Measurements from ENCODE around the gene TMEM9. TPM values are rescaled to one million over a fixed set of nuclear protein-coding genes. Genes with fewer than 3 reads are reported as not detected.
A peak's percentile ranks its signal among the peaks of the same experiment; 100 is the strongest.

TMEM9 gene
- total RNA-seq, 3 donors from 2014 or later = 19.1 to 38.9 (median 24.1) TPM

DNA sequence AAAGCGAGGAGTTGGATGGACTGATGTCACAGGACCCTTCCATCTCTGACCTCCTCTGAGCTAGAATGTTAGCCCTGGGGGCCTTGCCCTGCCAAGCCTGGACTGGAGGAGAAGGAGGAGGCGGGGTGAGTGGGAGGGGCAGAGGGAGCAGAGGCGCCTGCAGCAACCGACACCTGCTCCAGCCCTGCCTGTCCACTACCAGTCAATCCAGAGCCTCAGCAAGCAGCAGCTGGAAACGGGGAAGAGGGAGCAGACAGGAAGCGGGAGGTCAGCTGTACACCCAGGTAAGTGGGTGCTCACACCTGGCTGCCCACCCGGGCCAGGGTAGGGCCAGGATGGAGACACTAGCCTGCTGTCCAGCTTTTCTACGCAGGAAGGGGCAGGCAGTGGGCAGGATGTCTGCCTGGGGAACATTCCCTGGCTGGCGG, 36.4 kb upstream of the TMEM9 start, which contains the start of gene IGFN1:
TSS of gene IGFN1 (plus strand) at position 201 of the 428 bp plus-strand sequence. CDS start 2,470 bp downstream, outside the sequence.
- no peaks in the 10 kb centered on the region for H3K9me3 ChIP-seq
- peak; percentile 51 for ATAC-seq
- TF ChIP-seq, protein P1, sequence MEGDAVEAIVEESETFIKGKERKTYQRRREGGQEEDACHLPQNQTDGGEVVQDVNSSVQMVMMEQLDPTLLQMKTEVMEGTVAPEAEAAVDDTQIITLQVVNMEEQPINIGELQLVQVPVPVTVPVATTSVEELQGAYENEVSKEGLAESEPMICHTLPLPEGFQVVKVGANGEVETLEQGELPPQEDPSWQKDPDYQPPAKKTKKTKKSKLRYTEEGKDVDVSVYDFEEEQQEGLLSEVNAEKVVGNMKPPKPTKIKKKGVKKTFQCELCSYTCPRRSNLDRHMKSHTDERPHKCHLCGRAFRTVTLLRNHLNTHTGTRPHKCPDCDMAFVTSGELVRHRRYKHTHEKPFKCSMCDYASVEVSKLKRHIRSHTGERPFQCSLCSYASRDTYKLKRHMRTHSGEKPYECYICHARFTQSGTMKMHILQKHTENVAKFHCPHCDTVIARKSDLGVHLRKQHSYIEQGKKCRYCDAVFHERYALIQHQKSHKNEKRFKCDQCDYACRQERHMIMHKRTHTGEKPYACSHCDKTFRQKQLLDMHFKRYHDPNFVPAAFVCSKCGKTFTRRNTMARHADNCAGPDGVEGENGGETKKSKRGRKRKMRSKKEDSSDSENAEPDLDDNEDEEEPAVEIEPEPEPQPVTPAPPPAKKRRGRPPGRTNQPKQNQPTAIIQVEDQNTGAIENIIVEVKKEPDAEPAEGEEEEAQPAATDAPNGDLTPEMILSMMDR (IDR thresholded peaks at IDR 0.05) = no peak
- H3K4me3 ChIP-seq = no peak within 1 kb of the TSS
- H3K4me1 ChIP-seq (ENCODE audit: low read depth) = no peaks in the 10 kb centered on the region
- H3K36me3 ChIP-seq (ENCODE audit: low read depth) = no peaks in the 10 kb centered on the region
- intact Hi-C loops (cut with DNase I, micrococcal nuclease) = no loop called here
- no peak for DNase-seq

DNA sequence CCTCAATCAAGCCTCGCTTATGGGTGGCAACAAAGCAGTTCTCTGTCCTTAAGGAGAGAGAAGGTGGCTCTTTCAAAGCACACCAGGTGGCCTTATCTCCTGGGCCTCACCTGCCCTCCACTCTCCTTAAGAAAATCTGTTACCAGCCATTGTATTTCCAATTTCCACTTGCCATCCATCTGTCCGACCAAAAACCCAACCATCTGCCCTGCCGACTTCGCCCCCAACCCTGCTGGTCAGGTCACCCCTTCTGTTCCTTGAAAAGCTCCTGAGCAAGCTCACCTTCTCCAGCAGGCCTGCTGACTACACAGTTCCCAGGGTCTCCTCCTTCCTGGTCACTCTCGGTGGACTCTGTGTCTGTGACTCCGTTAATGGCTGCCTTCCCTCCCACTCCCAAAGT, 35.7 kb upstream of the TMEM9 start:
- intact Hi-C loops (cut with DNase I, micrococcal nuclease) = no loop called here
- H3K4me1 ChIP-seq (ENCODE audit: low read depth) = no peaks in the 10 kb centered on the region
- H3K9me3 ChIP-seq = no peaks in the 10 kb centered on the region
- TF ChIP-seq, protein P1 (IDR thresholded peaks at IDR 0.05) = no peak
- H3K36me3 ChIP-seq (ENCODE audit: low read depth) = no peaks in the 10 kb centered on the region
- no peak overlapping the region for H3K4me3 ChIP-seq
- no peak for ATAC-seq
- no peak for DNase-seq

DNA sequence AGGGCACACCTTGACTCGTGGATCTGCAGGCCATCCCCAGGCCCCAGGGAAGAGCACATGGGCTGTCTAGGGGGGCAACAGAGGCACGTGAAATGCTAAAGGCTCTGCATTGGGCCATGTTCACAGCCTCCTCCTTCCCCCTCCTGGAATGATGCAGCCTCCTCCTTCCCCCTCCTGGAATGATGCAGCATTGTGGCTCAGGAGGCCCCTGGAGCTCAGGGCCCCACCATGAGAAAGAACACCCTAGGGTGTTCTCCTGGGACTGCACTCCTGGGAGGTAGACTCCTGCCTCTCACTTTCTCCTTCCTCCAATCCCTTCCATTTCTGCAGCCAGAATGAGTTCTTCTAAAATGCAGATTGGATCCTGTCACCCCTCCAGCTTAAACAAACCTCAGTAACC, 34.8 kb upstream of the TMEM9 start:
- intact Hi-C loops (cut with DNase I, micrococcal nuclease) = no loop called here
- ATAC-seq = no peak
- DNase-seq = no peak
- no peaks in the 10 kb centered on the region for H3K36me3 ChIP-seq (ENCODE audit: low read depth)
- TF ChIP-seq, protein P1 (IDR thresholded peaks at IDR 0.05) = no peak
- no peaks in the 10 kb centered on the region for H3K4me1 ChIP-seq (ENCODE audit: low read depth)
- no peaks in the 10 kb centered on the region for H3K9me3 ChIP-seq
- H3K4me3 ChIP-seq = no peak overlapping the region

DNA sequence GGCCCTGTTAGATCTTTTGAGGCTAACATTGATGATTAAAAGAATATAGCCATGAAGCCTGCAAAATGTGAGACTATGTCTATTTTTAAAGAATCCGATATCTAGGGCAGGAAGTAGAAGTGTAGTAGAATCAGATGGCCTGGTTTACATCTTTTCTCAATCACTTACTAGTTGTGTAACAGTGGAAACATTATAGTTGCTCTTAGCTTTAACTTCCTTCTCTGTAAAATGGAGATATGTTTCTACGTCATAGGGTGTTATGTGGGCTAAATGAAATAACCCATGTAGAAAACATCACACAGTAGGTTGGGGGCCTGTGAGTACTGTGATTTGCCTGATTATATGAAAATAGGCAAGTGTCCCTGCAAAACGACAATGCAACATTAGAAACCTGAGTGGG, 31.9 kb upstream of the TMEM9 start:
- ATAC-seq (no peak), DNase-seq (no peak)
- Histone ChIP-seq H3K36me3 (ENCODE audit: low read depth) (no peaks in the 10 kb centered on the region), H3K4me1 (ENCODE audit: low read depth) (no peaks in the 10 kb centered on the region), H3K9me3 (no peaks in the 10 kb centered on the region), H3K4me3 (no peak overlapping the region)
- TF ChIP-seq, protein P1 (IDR thresholded peaks at IDR 0.05) = no peak
- intact Hi-C loops (cut with DNase I, micrococcal nuclease) = no loop called here

DNA sequence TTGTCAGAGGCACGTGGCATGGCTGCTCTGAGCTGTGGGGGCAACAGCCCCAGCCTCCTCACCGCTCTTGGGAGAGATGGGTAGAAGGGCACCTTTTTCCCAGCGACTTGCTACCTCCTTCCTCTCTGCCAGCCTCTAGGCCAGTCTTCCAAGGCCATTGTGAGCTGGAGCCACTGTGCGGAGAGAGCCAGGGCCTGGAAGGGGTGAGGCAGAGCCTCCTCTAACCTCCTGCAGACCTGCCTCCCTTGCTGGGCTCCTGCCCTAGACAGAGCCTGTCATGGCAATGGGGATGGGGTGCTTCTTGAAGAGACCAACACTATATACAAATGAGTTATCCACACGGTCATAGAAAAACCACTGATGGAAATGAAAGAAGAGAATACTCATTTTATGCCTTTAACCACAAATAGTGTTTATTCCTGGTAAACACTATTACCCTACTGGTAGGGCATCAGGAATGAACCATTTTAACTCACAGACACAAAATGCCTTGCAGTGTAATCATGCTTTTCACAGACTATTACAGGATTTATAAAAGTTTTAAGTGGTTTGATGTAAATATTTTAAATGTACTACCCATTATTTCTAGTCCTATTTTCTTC, 31.4 kb upstream of the TMEM9 start:
- no peaks in the 10 kb centered on the region for H3K4me1 ChIP-seq (ENCODE audit: low read depth)
- TF ChIP-seq, protein P1 (IDR thresholded peaks at IDR 0.05) = no peak
- intact Hi-C loops (cut with DNase I, micrococcal nuclease) = no loop called here
- H3K4me3 ChIP-seq = no peak overlapping the region
- DNase-seq = no peak
- no peak for ATAC-seq
- H3K9me3 ChIP-seq = no peaks in the 10 kb centered on the region
- no peaks in the 10 kb centered on the region for H3K36me3 ChIP-seq (ENCODE audit: low read depth)

DNA sequence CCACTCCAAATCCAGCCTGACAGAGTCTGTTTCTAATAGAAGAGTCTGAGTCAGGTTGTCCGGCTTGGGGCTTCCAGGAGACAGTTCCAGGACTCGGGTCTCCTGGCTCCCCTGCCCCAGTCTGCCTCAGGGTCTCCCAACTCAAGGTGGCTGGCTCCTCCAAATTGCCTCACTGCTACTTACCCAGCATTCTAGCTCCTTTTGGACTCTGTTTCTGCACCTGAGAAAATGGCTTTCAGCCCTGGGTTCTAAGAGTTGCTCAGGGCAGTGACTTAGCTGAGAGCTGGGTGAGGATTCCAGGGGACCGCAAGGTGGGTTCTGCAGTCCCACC, 30.8 kb upstream of the TMEM9 start:
- TF ChIP-seq, protein P1 (IDR thresholded peaks at IDR 0.05) = no peak
- ATAC-seq (no peak), DNase-seq (no peak)
- Histone ChIP-seq H3K4me1 (ENCODE audit: low read depth) (no peaks in the 10 kb centered on the region), H3K36me3 (ENCODE audit: low read depth) (no peaks in the 10 kb centered on the region), H3K4me3 (no peak overlapping the region), H3K9me3 (no peaks in the 10 kb centered on the region)
- intact Hi-C loops (cut with DNase I, micrococcal nuclease) = no loop called here
